AG04450 (cell line): ENCODE data around the gene SPNS2. TPM values are rescaled to one million over a fixed set of nuclear protein-coding genes. Genes with fewer than 3 reads are reported as not detected.

Experiments
- CTCF ChIA-PET: fragments of 300-600, 350-600 bp; formaldehyde crosslinking; extraction: SDS; loops from one replicate; lab custom pipeline; 2022; ENCODE audit warnings: antibody characterized with exemption, inconsistent platforms; lab: Charles Lee
- POLR2A ChIA-PET: fragments of 350-600 bp; formaldehyde crosslinking; extraction: SDS; loops from one replicate; lab custom pipeline; 2021; ENCODE audit warnings: antibody characterized with exemption, inconsistent platforms; lab: Yijun Ruan, JAX
- DNase-seq: peaks from one replicate; pipeline ENCODE4 v3.0.0-alpha.2; 2011; ENCODE audit warnings: low read depth, low spot score
- H3K27ac ChIP-seq: one replicate; pipeline ENCODE4 v1.5.1; 2012; ENCODE audit warnings: low read depth, low read length, control low read depth
- H3K27me3 ChIP-seq: one replicate; pipeline ENCODE4 v1.6.0; 2012; ENCODE audit warnings: low read length; ENCODE audit not compliant: control insufficient read depth, insufficient read depth
- H3K4me3 ChIP-seq: 2 replicates; pipeline ENCODE4 v1.5.1; 2011; ENCODE audit warnings: mild to moderate bottlenecking, low read depth, low read length, control low read depth
- H3K9me3 ChIP-seq: 2 replicates; pipeline ENCODE4 v1.5.1; 2012; ENCODE audit warnings: low read length; ENCODE audit not compliant: control insufficient read depth, insufficient read depth
- polyA plus RNA-seq: library from polyadenylated mRNA; depleted of rRNA; stranded (reverse); fragments of >200 nt; gene quantifications from 2 replicates; pipeline ENCODE4 v1.2.3, GENCODE V29; 2011; rRNA removed
- TF ChIP-seq, protein P1 (sequence below): IDR thresholded peaks from 2 replicates; pipeline ENCODE4 v1.5.1; 2011; ENCODE audit warnings: low read depth, low read length, control low read depth, inconsistent platforms

SPNS2 gene
- polyA plus RNA-seq, 1 experiment = not detected

DNA sequence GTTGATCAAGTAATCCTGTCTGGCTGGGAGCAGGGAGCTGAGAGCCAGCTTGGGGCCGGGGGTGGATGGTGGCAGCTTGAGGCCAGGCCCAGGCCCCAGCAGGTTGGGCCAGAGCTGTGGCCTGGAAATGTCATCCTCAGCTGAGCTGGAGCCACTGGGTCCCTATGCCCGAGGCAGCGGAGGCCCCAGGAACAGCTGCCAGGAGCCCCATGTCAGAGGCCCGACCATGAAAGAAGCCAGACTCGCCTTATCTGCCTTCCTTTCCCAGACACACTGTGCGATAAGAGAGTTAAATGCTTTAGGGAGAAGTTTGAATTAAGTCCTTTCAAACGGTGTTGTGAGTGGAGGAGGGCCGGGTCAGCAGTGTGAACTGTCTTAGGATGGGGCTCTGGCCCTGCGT lies 89.1 kb downstream of the SPNS2 start:
- TF ChIP-seq, protein P1, sequence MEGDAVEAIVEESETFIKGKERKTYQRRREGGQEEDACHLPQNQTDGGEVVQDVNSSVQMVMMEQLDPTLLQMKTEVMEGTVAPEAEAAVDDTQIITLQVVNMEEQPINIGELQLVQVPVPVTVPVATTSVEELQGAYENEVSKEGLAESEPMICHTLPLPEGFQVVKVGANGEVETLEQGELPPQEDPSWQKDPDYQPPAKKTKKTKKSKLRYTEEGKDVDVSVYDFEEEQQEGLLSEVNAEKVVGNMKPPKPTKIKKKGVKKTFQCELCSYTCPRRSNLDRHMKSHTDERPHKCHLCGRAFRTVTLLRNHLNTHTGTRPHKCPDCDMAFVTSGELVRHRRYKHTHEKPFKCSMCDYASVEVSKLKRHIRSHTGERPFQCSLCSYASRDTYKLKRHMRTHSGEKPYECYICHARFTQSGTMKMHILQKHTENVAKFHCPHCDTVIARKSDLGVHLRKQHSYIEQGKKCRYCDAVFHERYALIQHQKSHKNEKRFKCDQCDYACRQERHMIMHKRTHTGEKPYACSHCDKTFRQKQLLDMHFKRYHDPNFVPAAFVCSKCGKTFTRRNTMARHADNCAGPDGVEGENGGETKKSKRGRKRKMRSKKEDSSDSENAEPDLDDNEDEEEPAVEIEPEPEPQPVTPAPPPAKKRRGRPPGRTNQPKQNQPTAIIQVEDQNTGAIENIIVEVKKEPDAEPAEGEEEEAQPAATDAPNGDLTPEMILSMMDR = no peak
- CTCF ChIA-PET = interaction anchor here (1.3 kb wide), 1 partner anchor 23 kb away, joined by 5 read pairs; no protein-coding TSS in a partner anchor
- Histone ChIP-seq H3K4me3 (no peak overlapping the region), H3K27ac (no peak overlapping the region), H3K27me3 (peaks cover 72% of the 10 kb centered on the region), H3K9me3 (no peaks in the 10 kb centered on the region)
- DNase-seq = no peak
- POLR2A ChIA-PET = no interaction called here

DNA sequence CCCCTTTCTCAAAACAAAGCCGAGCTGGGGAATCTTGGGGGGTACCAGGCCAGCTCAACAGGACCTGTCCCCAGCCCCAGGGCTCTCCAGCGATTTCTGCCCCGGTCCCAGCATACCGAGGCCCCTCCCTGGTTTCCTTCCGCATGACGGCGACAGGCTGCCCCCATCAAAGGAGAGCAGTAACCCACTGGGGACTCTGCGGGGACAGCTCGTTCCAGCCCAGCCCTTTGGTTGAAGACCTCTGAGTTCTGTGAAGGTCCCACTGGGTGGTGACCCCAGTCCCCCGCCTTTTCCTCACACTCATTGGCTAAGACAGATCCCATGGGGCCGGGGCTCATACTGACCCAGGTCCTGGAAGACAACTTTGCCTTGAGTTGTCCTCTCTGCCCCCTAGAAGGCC lies 89.7 kb downstream of the SPNS2 start:
- Histone ChIP-seq H3K4me3 (no peak overlapping the region), H3K27ac (no peak overlapping the region), H3K27me3 (peaks cover 67% of the 10 kb centered on the region), H3K9me3 (no peaks in the 10 kb centered on the region)
- ChIA-PET CTCF (no interaction called here), POLR2A (no interaction called here)
- no peak for DNase-seq
- TF ChIP-seq, protein P1 = no peak

Other genes with a start within 250 kb of the SPNS2 start
- gene ANKFY1, start 234.9 kb upstream of the SPNS2 start, polyA plus RNA-seq = 38.8 and 42.8 TPM in 2 replicates
- 38.7 and 51.5 TPM in 2 replicates for gene UBE2G1, start 132.2 kb upstream of the SPNS2 start, polyA plus RNA-seq
- gene SPNS3, start 64.9 kb upstream of the SPNS2 start, polyA plus RNA-seq = not detected in 2 replicates
- gene MYBBP1A, start 56.5 kb downstream of the SPNS2 start, polyA plus RNA-seq = 12.5 and 14.7 TPM in 2 replicates
- gene GGT6, start 61.7 kb downstream of the SPNS2 start, polyA plus RNA-seq = not detected in 2 replicates
- 0.04 TPM in 1 of 2 replicates, not detected in the other for gene SMTNL2, start 85.6 kb downstream of the SPNS2 start, polyA plus RNA-seq
- gene ALOX15, start 142.8 kb downstream of the SPNS2 start, polyA plus RNA-seq = not detected in 2 replicates
- gene PELP1, start 205.3 kb downstream of the SPNS2 start, polyA plus RNA-seq = 10.5 and 14.4 TPM in 2 replicates
- 8.8 and 9.4 TPM in 2 replicates for gene ARRB2, start 211.8 kb downstream of the SPNS2 start, polyA plus RNA-seq
- gene MED11, start 232.5 kb downstream of the SPNS2 start, polyA plus RNA-seq = 21.0 and 23.2 TPM in 2 replicates
- gene ZMYND15, start 241.0 kb downstream of the SPNS2 start, polyA plus RNA-seq = 0.14 and 0.17 TPM in 2 replicates
- 2.3 and 2.4 TPM in 2 replicates for gene CXCL16, start 241.0 kb downstream of the SPNS2 start, polyA plus RNA-seq